Activated effector memory CD4-positive, alpha-beta T cell treated with anti-CD3 and anti-CD28 coated beads, Interleukin-2, amount 50 U/mL, for 16 hours (primary cell): ENCODE results near the gene PCDHGA2.
"Not testable (repeated sequence)": the region's sequence is repeated elsewhere in the genome, so short reads cannot be mapped to it uniquely, and the experiment has no call there.

Experiments used
- DNase-seq: peaks from one replicate; pipeline ENCODE4 v3.0.0-alpha.2; 2020

Gene PCDHGA2

DNA sequence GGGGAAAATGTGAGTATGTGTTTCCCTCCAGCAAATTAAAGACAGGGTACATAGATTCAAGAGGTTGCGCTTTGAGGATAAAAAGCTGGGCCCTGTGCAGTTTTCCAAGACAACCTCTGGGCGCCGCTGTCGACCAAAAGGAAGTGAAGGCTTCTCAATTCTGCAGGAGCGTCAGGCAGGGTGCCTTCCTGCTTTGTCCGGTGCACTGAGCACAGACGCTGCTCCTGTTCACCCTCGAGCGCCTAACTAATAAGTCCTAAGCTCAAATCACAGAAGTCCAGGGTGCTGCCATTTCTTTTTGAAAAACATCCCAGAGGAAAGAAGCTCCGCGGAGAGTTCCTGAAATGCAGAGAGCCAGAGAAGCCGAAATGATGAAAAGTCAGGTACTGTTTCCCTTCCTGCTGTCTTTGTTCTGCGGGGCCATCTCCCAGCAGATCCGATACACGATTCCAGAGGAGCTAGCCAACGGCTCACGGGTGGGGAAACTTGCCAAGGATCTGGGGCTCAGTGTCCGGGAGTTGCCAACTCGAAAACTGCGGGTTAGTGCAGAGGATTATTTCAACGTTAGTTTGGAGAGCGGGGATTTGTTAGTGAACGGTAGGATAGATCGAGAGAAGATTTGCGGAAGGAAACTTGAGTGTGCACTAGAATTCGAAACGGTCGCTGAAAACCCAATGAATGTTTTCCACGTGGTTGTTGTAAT, 11.5 kb downstream of the PCDHGA2 start, which contains the start of gene PCDHGB1:
PCDHGB1 (plus strand) TSS at position 183 of the 703 bp plus-strand sequence; CDS start at position 345, 162 bp downstream.
- DNase-seq = peak; percentile 72

DNA sequence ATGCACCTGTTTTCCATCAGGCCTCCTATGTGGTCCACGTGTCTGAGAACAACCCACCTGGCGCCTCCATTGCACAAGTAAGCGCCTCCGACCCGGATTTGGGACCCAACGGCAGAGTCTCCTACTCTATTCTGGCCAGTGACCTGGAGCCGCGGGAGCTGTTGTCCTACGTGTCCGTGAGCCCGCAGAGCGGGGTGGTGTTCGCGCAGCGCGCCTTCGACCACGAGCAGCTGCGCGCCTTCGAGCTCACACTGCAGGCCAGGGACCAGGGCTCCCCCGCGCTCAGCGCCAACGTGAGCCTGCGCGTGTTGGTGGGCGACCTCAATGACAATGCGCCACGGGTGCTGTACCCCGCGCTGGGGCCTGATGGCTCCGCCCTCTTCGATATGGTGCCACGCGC, 13.0 kb downstream of the PCDHGA2 start:
- DNase-seq = no peak

DNA sequence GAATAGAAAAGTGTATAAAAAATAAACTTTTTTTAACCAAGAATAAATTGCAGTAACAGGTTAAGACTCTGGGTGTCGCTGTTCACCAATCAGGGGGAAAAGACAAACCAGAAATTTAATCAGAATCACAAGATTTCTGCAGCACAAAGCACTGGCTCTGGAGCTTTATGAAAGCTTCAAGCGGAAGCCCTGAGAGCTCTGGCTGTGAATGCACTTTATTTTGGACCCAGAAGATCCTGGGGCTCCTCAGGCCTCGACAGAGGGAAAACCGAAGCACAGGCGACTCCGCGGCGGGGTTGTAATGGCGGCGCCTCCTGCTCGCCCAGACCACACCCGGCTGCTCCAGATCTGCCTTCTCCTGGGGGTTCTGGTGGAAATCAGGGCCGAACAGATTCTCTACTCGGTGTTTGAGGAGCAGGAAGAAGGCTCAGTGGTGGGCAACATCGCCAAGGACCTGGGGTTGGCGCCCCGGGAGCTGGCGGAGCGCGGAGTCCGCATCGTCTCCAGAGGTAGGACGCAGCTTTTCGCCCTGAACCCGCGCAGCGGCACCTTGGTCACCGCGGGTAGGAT, 16.4 kb downstream of the PCDHGA2 start, which contains the start of gene PCDHGA4:
PCDHGA4 (plus strand) TSS at position 122 of the 570 bp plus-strand sequence; CDS start at position 209, 87 bp downstream.
- DNase-seq = no peak

DNA sequence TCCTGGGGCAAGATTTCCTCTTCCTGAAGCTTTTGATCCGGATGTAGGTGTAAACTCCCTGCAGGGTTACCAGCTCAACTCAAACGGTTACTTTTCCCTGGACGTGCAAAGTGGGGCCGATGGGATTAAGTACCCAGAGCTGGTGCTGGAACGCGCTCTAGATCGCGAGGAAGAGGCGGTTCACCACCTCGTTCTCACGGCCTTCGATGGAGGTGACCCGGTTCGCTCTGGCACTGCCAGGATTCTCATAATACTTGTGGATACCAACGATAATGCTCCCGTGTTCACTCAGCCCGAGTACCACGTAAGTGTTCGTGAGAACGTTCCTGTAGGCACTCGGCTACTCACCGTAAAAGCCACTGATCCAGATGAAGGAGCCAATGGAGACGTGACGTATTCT, 17.1 kb downstream of the PCDHGA2 start:
- DNase-seq = no peak

DNA sequence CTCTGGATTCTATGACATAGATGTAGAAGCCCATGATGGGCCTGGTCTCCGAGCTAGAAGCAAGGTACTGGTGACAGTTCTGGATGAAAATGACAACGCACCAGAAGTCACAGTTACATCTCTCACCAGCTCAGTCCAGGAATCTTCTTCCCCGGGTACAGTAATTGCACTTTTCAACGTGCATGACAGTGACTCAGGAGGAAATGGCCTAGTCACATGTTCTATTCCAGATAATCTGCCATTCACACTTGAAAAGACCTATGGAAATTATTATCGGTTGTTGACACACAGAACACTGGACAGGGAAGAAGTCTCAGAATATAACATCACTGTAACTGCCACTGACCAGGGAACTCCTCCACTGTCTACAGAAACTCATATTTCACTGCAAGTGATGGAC, 17.6 kb downstream of the PCDHGA2 start:
- no peak for DNase-seq

DNA sequence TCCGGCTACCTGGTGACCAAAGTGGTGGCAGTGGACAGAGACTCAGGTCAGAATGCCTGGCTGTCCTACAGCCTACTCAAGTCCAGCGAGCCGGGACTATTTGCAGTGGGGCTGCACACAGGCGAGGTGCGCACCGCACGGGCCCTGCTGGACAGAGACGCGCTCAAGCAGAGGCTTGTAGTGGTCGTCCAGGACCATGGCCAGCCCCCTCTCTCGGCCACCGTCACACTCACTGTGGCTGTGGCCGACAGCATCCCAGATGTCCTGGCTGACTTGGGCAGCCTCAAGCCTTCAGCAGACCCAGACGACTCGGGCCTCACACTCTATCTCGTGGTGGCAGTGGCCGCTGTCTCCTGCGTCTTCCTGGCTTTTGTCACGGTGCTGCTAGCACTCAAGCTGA, 18.4 kb downstream of the PCDHGA2 start:
- DNase-seq = no peak

DNA sequence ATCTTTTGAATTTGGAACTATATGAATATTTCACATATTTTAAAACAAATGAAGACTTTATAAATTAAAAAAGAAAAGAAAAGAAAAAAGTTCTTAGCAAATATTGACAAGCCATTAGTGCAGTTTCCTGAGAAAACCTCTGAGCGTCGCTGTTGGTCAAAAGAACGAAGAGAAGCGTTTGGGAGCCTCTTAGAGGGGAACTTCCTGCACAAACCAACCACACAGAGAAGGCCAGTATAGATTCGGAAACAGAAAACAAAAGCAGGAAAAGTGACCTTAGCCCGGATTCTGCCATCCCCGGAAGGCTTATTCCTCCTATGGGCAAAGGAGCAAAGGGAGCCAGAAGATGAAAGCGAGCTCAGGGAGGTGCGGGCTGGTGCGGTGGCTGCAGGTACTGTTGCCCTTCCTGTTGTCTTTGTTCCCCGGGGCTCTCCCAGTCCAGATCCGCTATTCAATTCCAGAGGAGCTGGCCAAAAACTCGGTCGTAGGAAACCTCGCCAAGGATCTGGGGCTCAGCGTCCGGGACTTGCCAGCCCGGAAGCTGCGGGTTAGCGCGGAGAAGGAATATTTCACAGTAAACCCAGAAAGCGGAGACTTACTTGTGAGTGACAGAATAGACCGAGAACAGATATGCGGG, 21.3 kb downstream of the PCDHGA2 start, which contains the start of gene PCDHGB2:
PCDHGB2 (plus strand) TSS at position 205 of the 637 bp plus-strand sequence; CDS start at position 347, 142 bp downstream.
- DNase-seq = no peak

DNA sequence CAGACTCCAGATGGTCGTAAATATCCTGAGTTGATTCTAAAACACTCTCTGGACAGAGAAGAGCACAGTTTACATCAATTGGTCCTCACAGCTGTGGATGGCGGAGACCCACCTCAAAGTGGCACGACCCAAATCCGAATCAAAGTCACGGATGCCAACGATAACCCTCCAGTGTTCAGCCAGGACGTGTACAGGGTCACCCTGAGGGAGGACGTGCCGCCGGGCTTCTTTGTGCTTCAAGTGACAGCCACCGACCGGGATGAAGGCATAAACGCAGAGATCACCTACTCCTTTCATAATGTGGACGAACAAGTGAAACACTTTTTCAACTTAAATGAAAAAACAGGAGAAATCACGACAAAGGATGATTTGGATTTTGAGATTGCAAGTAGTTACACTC, 22.1 kb downstream of the PCDHGA2 start:
- no peak for DNase-seq

DNA sequence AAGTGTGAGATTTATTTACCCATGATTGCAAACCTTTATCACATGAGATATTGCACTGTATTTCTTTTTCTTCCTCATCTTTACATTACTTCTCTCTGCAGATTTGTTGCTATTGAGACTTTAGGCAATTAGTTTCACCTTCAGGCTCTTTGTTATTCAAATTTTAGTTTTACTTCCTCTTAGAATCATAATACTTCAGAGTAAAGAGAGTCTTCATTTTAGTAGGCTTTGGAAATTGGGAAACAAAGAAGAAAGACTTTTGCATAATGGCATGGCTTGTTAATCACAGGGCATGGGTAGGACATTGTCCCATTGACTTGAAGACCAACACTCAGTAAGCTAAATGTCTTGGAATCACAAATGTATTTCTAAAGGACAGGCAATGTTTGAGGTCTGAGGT, 24.2 kb downstream of the PCDHGA2 start:
- DNase-seq = no peak

DNA sequence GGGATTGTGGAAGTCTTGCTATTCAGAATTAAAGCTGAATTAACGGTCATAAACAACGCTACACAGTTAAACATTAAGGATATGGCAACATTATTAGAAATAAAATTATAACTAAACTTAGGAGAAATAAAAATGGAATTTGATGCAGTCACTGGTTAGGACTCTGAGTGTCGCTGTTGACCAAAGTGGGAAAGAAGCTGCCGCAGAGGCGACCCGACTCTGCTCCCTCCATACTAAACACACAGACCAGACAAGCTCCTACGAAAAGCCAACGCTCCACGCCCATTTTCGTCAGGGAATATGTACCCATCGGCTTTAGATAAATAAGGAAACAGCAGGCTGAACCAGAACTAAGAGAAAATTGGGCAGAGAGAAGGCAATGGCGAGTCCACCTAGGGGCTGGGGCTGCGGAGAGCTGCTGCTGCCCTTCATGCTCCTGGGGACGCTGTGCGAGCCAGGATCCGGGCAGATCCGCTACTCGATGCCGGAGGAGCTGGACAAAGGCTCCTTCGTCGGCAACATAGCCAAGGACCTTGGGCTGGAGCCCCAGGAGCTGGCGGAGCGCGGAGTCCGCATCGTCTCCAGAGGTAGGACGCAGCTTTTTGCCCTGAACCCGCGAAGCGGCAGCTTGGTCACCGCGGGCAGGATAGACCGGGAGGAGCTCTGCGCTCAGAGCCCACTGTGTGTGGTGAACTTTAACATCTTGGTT, 25.5 kb downstream of the PCDHGA2 start, which contains the start of gene PCDHGA5:
PCDHGA5 (plus strand) TSS at position 211 of the 709 bp plus-strand sequence; CDS start at position 380, 169 bp downstream.
- DNase-seq = no peak

DNA sequence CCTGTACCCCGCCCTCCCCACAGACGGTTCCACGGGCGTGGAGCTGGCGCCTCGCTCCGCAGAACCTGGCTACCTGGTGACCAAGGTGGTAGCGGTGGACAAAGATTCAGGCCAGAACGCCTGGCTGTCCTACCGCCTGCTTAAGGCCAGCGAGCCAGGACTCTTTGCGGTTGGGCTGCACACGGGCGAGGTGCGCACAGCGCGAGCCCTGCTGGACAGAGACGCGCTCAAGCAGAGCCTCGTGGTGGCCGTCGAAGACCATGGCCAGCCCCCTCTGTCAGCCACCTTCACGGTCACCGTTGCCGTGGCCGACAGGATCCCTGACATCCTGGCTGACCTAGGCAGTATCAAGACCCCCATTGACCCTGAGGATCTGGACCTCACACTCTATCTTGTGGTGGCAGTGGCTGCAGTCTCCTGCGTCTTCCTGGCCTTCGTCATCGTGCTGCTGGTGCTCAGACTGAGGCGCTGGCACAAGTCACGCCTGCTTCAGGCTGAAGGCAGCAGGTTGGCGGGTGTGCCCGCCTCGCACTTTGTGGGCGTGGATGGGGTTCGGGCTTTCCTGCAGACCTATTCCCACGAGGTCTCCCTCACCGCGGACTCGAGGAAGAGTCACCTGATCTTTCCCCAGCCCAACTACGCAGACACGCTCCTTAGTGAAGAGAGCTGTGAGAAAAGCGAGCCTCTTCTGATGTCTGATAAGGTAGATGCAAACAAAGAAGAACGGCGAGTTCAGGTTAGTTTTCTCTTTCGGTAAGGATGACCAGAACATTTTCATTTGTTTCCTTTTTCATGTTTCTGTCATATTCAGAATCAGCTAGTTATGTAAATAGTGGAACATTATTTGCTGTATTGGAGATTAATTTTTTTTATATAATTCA, 27.7 kb downstream of the PCDHGA2 start:
- no peak for DNase-seq

DNA sequence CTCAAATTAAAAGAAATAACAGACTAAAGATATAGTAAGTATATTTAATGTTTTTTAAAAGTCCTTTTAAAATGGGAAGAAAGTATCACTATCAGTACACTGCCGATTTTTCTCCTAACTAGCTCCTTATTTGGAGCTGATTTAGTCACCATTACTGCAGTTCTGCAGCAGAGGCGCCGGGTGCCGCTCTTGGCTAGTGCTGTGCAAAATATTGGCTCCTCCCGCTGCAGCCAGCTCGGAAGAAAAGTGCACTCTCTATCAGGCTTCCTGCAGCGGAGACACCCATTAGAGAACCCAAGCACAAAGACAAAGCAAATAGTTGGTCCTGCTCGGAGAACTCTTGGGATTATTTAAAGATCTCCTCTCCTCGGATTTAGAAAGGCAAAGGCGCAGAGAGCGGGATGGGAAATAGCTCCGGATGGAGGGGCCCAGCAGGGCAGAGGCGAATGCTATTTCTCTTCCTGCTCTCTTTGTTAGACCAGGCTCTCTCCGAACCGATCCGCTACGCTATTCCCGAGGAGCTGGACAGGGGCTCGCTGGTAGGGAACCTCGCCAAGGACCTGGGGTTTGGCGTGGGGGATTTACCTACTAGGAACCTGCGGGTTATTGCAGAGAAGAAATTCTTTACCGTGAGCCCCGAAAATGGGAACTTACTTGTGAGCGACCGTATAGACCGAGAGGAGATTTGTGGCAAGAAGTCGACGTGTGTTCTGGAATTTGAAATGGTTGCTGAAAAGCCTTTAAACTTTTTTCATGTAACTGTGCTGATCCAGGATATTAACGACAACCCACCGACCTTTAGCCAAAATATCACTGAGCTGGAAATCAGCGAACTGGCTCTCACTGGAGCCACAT, 31.7 kb downstream of the PCDHGA2 start, which contains the start of gene PCDHGB3:
PCDHGB3 (plus strand) TSS at position 249 of the 855 bp plus-strand sequence; CDS start at position 402, 153 bp downstream.
- DNase-seq = peak; percentile 77

DNA sequence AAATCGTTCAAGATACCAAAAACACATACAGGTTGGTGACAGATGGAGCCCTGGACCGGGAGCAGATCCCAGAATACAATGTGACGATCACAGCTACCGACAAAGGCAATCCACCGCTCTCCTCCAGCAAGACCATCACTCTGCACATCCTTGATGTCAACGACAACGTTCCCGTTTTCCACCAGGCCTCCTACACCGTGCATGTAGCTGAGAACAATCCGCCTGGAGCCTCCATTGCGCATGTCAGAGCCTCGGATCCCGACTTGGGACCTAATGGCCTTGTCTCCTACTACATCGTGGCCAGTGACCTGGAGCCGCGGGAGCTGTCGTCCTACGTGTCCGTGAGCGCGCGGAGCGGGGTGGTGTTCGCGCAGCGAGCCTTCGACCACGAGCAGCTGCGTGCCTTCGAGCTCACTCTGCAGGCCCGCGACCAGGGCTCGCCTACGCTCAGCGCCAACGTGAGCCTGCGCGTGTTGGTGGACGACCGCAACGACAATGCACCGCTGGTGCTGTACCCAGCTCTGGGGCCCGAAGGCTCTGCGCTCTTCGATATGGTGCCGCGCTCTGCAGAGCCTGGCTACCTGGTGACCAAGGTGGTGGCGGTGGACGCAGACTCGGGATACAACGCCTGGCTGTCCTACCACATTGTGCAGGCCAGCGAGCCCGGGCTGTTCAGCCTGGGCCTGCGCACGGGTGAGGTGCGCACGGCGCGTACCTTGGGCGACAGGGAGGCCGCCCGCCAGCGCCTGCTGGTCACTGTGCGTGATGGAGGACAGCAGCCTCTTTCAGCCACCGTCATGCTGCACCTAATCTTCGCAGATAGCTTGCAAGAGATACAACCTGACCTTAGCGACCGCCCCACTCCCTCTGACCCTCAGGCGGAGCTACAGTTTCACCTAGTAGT, 33.3 kb downstream of the PCDHGA2 start:
- DNase-seq = no peak

DNA sequence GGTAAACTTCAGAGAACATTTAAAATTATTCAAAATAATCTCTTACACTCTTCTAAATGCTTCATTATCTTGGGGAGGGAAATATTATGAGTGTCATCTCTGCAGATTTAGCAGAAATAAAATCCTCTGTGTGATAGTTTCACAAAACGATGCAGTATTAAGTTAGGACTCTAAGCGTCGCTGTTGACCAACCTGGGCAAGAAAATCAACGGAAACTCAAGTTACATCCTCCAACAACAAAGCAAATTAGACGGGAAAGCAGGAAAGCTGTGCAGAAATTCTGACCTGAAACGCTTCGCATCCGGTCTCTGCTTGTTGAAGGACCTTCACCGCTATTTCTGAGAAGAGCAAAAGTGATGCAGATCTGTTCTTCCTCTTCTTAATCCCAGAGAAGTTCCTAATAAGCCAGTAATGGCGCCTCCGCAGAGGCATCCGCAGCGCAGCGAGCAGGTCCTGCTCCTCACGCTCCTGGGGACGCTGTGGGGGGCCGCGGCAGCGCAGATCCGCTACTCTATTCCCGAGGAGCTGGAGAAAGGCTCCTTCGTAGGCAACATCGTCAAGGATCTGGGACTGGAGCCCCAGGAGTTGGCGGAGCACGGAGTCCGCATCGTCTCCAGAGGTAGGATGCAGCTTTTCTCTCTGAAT, 35.2 kb downstream of the PCDHGA2 start, which contains the start of gene PCDHGA6:
PCDHGA6 (plus strand) TSS at position 219 of the 645 bp plus-strand sequence; CDS start at position 412, 193 bp downstream.
- DNase-seq = no peak

DNA sequence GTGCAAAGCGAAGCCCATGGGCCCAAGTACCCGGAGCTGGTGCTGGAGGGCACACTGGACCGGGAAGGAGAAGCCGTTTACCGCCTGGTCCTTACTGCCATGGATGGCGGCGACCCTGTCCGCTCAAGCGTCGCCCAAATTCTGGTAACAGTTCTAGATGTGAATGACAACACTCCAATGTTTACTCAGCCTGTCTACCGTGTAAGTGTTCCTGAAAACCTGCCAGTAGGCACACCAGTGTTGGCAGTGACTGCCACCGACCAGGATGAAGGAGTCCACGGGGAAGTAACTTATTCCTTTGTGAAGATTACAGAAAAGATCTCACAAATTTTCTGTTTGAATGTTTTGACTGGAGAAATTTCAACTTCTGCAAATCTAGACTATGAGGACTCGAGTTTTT, 36.1 kb downstream of the PCDHGA2 start:
- no peak for DNase-seq

DNA sequence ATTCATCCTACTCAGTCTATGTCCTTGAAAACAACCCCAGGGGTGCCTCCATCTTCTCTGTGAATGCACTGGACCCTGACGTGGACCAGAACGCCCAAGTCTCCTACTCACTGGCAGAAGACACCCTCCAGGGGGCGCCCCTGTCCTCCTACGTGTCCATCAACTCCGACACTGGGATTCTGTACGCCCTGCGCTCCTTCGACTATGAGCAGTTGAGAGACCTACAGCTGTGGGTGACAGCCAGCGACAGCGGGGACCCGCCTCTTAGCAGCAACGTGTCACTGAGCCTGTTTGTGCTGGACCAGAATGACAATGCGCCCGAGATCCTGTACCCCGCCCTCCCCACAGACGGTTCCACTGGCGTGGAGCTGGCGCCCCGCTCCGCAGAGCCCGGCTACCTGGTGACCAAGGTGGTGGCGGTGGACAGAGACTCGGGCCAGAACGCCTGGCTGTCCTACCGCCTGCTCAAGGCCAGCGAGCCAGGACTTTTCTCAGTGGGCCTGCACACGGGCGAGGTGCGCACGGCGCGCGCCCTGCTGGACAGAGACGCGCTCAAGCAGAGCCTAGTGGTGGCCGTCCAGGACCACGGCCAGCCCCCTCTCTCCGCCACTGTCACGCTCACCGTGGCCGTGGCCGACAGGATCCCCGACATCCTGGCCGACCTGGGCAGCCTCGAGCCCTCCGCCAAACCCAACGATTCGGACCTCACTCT, 37.0 kb downstream of the PCDHGA2 start:
- not testable (repeated sequence) for DNase-seq

DNA sequence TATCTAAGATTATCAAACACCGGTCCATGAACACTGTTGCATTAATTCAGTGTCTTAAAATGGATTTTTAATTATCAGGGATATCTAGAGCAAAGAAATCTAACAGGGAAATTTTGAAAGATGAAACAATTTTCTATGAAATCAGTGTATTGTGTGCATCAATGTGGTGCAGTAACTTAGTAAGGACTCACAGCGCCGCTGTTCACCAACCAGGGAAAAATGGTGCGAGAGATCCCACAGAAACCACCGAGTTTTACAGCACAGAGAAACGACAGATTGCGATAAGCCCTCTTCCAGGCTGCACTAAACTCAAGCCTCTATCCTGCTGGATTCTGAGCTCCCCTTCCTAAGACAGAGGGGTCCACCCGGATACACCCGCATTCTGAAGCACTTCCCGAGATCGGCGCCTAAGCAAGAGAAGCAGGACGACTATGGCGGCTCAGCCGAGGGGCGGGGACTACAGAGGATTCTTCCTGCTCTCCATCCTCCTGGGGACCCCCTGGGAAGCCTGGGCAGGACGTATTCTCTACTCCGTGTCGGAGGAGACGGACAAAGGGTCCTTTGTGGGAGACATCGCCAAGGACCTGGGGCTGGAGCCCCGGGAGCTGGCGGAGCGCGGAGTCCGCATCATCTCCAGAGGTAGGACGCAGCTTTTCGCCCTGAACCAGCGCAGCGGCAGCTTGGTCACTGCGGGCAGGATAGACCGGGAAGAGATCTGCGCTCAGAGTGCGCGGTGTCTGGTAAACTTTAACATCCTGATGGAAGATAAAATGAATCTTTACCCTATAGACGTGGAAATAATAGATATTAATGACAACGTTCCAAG, 44.1 kb downstream of the PCDHGA2 start, which contains the start of gene PCDHGA7:
PCDHGA7 (plus strand) TSS at position 274 of the 826 bp plus-strand sequence; CDS start at position 432, 158 bp downstream.
- DNase-seq = no peak
